Neural cell (in vitro differentiated cells): ENCODE data around the gene SUMO3.

Experiments used
- CTCF ChIP-seq: fragments of 450-650 bp; IDR thresholded peaks from 2 replicates; pipeline ENCODE4 v1.5.1; 2014; ENCODE audit warnings: antibody characterized with exemption, mild to moderate bottlenecking, moderate library complexity; ENCODE audit not compliant: poor library complexity, severe bottlenecking
- POLR2AphosphoS5 ChIP-seq: IDR thresholded peaks from 2 replicates; pipeline ENCODE4 v1.6.1; 2012

GRCh38 chr21:44758781-44759627 is 58.9 kb downstream of the SUMO3 start:
- TF ChIP-seq CTCF (no peak), POLR2AphosphoS5 (no peak)
